Stimulated activated CD4-positive, alpha-beta T cell treated with anti-CD3 and anti-CD28 coated beads, Interleukin-12 subunit alpha, Interleukin-12 subunit beta, amount 100 ng/mL, for 4 hours (primary cell): ENCODE data around the gene DIP2B.
"Not testable (repeated sequence)": the region's sequence is repeated elsewhere in the genome, so short reads cannot be mapped to it uniquely, and the experiment has no call there.

ENCODE experiments used
- DNase-seq: peaks from one replicate; pipeline ENCODE4 v3.0.0-alpha.2; 2020

Gene DIP2B

GRCh38 chr12:50555471-50555885 lies 50.7 kb downstream of the DIP2B start:
- DNase-seq = no peak

GRCh38 chr12:50556273-50556672 lies 51.5 kb downstream of the DIP2B start:
- no peak for DNase-seq

- DNase-seq = not testable (repeated sequence)
Measured at GRCh38 chr12:50556796-50557195, 52.0 kb downstream of the DIP2B start.

GRCh38 chr12:50557421-50557820 lies 52.6 kb downstream of the DIP2B start:
- DNase-seq = no peak

GRCh38 chr12:50558970-50559369 lies 54.2 kb downstream of the DIP2B start:
- DNase-seq = no peak

GRCh38 chr12:50562520-50563433 lies 58.0 kb downstream of the DIP2B start:
- DNase-seq = no peak

GRCh38 chr12:50563434-50563787 lies 58.6 kb downstream of the DIP2B start:
- DNase-seq = no peak

- DNase-seq = no peak
Measured at GRCh38 chr12:50564237-50564947, 59.6 kb downstream of the DIP2B start.

GRCh38 chr12:50564948-50565297 lies 60.1 kb downstream of the DIP2B start:
- no peak for DNase-seq

- DNase-seq = no peak
Measured at GRCh38 chr12:50566066-50566465, 61.3 kb downstream of the DIP2B start.

- DNase-seq = no peak
Measured at GRCh38 chr12:50567926-50568325, 63.1 kb downstream of the DIP2B start.

GRCh38 chr12:50568338-50569091 lies 63.7 kb downstream of the DIP2B start:
- DNase-seq = no peak

GRCh38 chr12:50569321-50569720 lies 64.5 kb downstream of the DIP2B start:
- DNase-seq = no peak

- no peak for DNase-seq
Measured at GRCh38 chr12:50569876-50570275, 65.1 kb downstream of the DIP2B start.

GRCh38 chr12:50571786-50572185 lies 67.0 kb downstream of the DIP2B start:
- no peak for DNase-seq

GRCh38 chr12:50572287-50572686 lies 67.5 kb downstream of the DIP2B start:
- DNase-seq = no peak

GRCh38 chr12:50572760-50573159 lies 68.0 kb downstream of the DIP2B start:
- DNase-seq = no peak

- DNase-seq = no peak
Measured at GRCh38 chr12:50573271-50573670, 68.5 kb downstream of the DIP2B start.

GRCh38 chr12:50574601-50575348 lies 70.0 kb downstream of the DIP2B start:
- no peak for DNase-seq

- DNase-seq = no peak
Measured at GRCh38 chr12:50579757-50580267, 75.0 kb downstream of the DIP2B start.

GRCh38 chr12:50580436-50580835 lies 75.7 kb downstream of the DIP2B start:
- no peak for DNase-seq
